ENCODE results near the gene LPA.

- TF ChIP-seq CTCF (IDR thresholded peaks at IDR 0.05): peak; percentile 82 to 97 (median 92)
- no peak for TF ChIP-seq POLR2A (IDR thresholded peaks at IDR 0.05)
Observed at GRCh38 chr6:160534050-160534696, 129.9 kb downstream of the LPA start.

Data from adrenal gland (tissue), 5 donors.